H1 (cell line): Measurements from ENCODE around the gene MRPS5. TPM values are rescaled to one million over a fixed set of nuclear protein-coding genes. Genes with fewer than 3 reads are reported as not detected.

Source experiments
- CTCF ChIA-PET: fragments of 300-600 bp; sonication (Branson Sonifier 250); formaldehyde crosslinking; loops from one replicate; lab custom pipeline; 2021; ENCODE audit not compliant: partially characterized antibody; lab: Charles Lee
- POLR2A ChIA-PET: fragments of 300-600 bp; sonication (Branson Sonifier 250); formaldehyde crosslinking; loops from one replicate; lab custom pipeline; 2021; ENCODE audit warnings: inconsistent platforms; ENCODE audit not compliant: partially characterized antibody; lab: Charles Lee
- DNase-seq, 2 experiments: peaks; one replicate each; pipeline versions ENCODE4 v3.0.0 to v3.0.0-alpha.2; 2010 to 2022; ENCODE audit warnings: low spot score in 2 of 2, low read depth in 1 of 2, mixed read lengths in 1 of 2
- FAIRE-seq: peaks from 2 replicates; lab custom pipeline; 2011; peaks lifted over from hg19 to GRCh38; lab: Jason Lieb, UNC
- H2AFZ ChIP-seq: 2 replicates; pipeline ENCODE4 v1.8.1; 2012; ENCODE audit warnings: low read length, inconsistent platforms
- H2AK5ac ChIP-seq: 2 replicates; pipeline ENCODE4 v1.6.1; 2013; ENCODE audit warnings: low read depth, low read length
- H2BK120ac ChIP-seq: replicated peaks from 2 replicates; pipeline ENCODE3; 2013; ENCODE audit warnings: low read depth, low read length, inconsistent platforms
- H2BK12ac ChIP-seq: 2 replicates; pipeline ENCODE4 v1.6.1; 2013; ENCODE audit warnings: low read depth, low read length
- H2BK15ac ChIP-seq: 2 replicates; pipeline ENCODE4 v1.6.1; 2013; ENCODE audit warnings: low read length
- H2BK20ac ChIP-seq: 2 replicates; pipeline ENCODE4 v1.6.1; 2013; ENCODE audit warnings: low read length
- H2BK5ac ChIP-seq: 2 replicates; pipeline ENCODE4 v1.6.1; 2013; ENCODE audit warnings: low read depth, low read length
- H3K14ac ChIP-seq: 2 replicates; pipeline ENCODE4 v1.6.1; 2013; ENCODE audit warnings: inconsistent platforms; ENCODE audit not compliant: insufficient read length
- H3K18ac ChIP-seq: 2 replicates; pipeline ENCODE4 v1.6.1; 2013; ENCODE audit warnings: low read length; ENCODE audit errors: extremely low read depth
- H3K23ac ChIP-seq: 2 replicates; pipeline ENCODE4 v1.6.1; 2013; ENCODE audit warnings: inconsistent platforms; ENCODE audit not compliant: insufficient read length
- H3K23me2 ChIP-seq: 2 replicates; pipeline ENCODE4 v1.6.1; 2013; ENCODE audit warnings: low read depth, low read length
- H3K27ac ChIP-seq: 2 replicates; pipeline ENCODE4 v1.6.1; 2011; ENCODE audit warnings: low read depth, low read length, inconsistent platforms
- H3K27me3 ChIP-seq, 4 experiments: replicated peaks in 1 of 4; 1 replicate in 1 of 4; 2 replicates in 3 of 4; pipeline versions ENCODE4 v1.6.1 to v1.8.1; 2011 to 2013; ENCODE audit warnings: low read length in 3 of 4, mild to moderate bottlenecking in 3 of 4, inconsistent platforms in 2 of 4, mixed read lengths in 2 of 4, moderate library complexity in 1 of 4; ENCODE audit not compliant: control insufficient read depth in 3 of 4, insufficient read depth in 3 of 4; ENCODE audit errors: extremely low read depth in 1 of 4
- H3K36me3 ChIP-seq, 4 experiments: 2 replicates each; pipeline versions ENCODE4 v1.6.1 to v1.8.1; 2011 to 2013; ENCODE audit warnings: mild to moderate bottlenecking in 4 of 4, low read length in 3 of 4, moderate library complexity in 2 of 4, control low read depth in 1 of 4, inconsistent platforms in 1 of 4; ENCODE audit not compliant: insufficient read depth in 4 of 4, control insufficient read depth in 2 of 4
- H3K4ac ChIP-seq: replicated peaks from 2 replicates; pipeline ENCODE3; 2013; ENCODE audit warnings: low read length, low read depth, mixed read lengths, inconsistent platforms; ENCODE audit not compliant: insufficient read length
- H3K4me1 ChIP-seq, 4 experiments: replicated peaks in 1 of 4; 1 replicate in 1 of 4; 2 replicates in 3 of 4; pipeline versions ENCODE4 v1.6.1 to v1.8.1; 2011 to 2013; ENCODE audit warnings: low read length in 3 of 4, inconsistent platforms in 2 of 4, mixed read lengths in 1 of 4; ENCODE audit not compliant: insufficient read depth in 4 of 4, control insufficient read depth in 3 of 4
- H3K4me2 ChIP-seq, 2 experiments: 2 replicates each; pipeline versions ENCODE4 v1.6.1 to v1.8.1; 2011 to 2013; ENCODE audit warnings: low read depth in 2 of 2, low read length in 2 of 2, control low read depth in 1 of 2, inconsistent platforms in 1 of 2, mild to moderate bottlenecking in 1 of 2; ENCODE audit not compliant: insufficient read depth in 1 of 2
- H3K4me3 ChIP-seq, 4 experiments: fragments of 200-600, 300-600 bp in 1 of 4; sonication (generic), shearing (Covaris generic), sonication (Bioruptor Twin) in 1 of 4; 2 replicates each; pipeline versions ENCODE4 v1.5.1 to v1.8.1; 2011 to 2016; ENCODE audit warnings: low read length in 4 of 4, low read depth in 3 of 4, control low read depth in 2 of 4, inconsistent platforms in 2 of 4, mild to moderate bottlenecking in 2 of 4, mixed read lengths in 1 of 4, moderate library complexity in 1 of 4; ENCODE audit not compliant: insufficient read depth in 2 of 4; ENCODE audit errors: extremely low read depth in 1 of 4
- H3K56ac ChIP-seq: replicated peaks from 2 replicates; pipeline ENCODE3; 2013; ENCODE audit warnings: low read depth, mild to moderate bottlenecking, mixed read lengths, low read length, inconsistent platforms; ENCODE audit not compliant: insufficient read length
- H3K79me1 ChIP-seq: 2 replicates; pipeline ENCODE4 v1.6.1; 2013; ENCODE audit warnings: low read depth, low read length, control low read depth
- H3K79me2 ChIP-seq, 2 experiments: 2 replicates each; pipeline versions ENCODE4 v1.6.1 to v1.8.1; 2012 to 2013; ENCODE audit warnings: low read length in 2 of 2, mild to moderate bottlenecking in 2 of 2, inconsistent platforms in 1 of 2; ENCODE audit not compliant: insufficient read depth in 2 of 2, control insufficient read depth in 1 of 2
- H3K9ac ChIP-seq, 4 experiments: replicated peaks in 1 of 4; 1 replicate in 1 of 4; 2 replicates in 3 of 4; pipeline versions ENCODE4 v1.6.1 to v1.8.1; 2011 to 2013; ENCODE audit warnings: low read depth in 3 of 4, low read length in 3 of 4, control low read depth in 2 of 4, mild to moderate bottlenecking in 2 of 4, moderate library complexity in 2 of 4, inconsistent platforms in 1 of 4; ENCODE audit errors: extremely low read depth in 1 of 4
- H3K9me3 ChIP-seq, 2 experiments: 2 replicates each; pipeline versions ENCODE4 v1.6.1 to v1.8.1; 2012 to 2013; ENCODE audit warnings: mild to moderate bottlenecking in 2 of 2, moderate library complexity in 2 of 2, control low read depth in 1 of 2, inconsistent platforms in 1 of 2, low read depth in 1 of 2, low read length in 1 of 2, mixed read lengths in 1 of 2; ENCODE audit not compliant: insufficient read depth in 2 of 2
- H4K20me1 ChIP-seq, 2 experiments: replicated peaks in 1 of 2; 2 replicates each; pipeline versions ENCODE3 to v1.8.1; 2011 to 2013; ENCODE audit warnings: inconsistent platforms in 2 of 2, low read length in 2 of 2, mild to moderate bottlenecking in 1 of 2; ENCODE audit not compliant: insufficient read depth in 2 of 2, control insufficient read depth in 1 of 2
- H4K5ac ChIP-seq: 2 replicates; pipeline ENCODE4 v1.6.1; 2013; ENCODE audit warnings: low read length, low read depth, mixed read lengths, inconsistent platforms; ENCODE audit not compliant: insufficient read length
- H4K8ac ChIP-seq: 2 replicates; pipeline ENCODE4 v1.8.0; 2013; ENCODE audit warnings: mild to moderate bottlenecking, moderate library complexity, low read length, inconsistent platforms; ENCODE audit not compliant: insufficient read depth; ENCODE audit errors: extremely low read depth
- H4K91ac ChIP-seq: replicated peaks from 2 replicates; pipeline ENCODE3; 2013; ENCODE audit warnings: low read length, mixed read lengths, inconsistent platforms; ENCODE audit not compliant: insufficient read length
- BACH1 ChIP-seq: IDR thresholded peaks from 2 replicates; pipeline ENCODE4 v1.6.1; 2012; ENCODE audit warnings: low read length, improper control_type of control experiment
- BRCA1 ChIP-seq: IDR thresholded peaks from 2 replicates; pipeline ENCODE4 v1.6.1; 2012; ENCODE audit warnings: low read depth, low read length, improper control_type of control experiment
- CHD2 ChIP-seq: IDR thresholded peaks from 2 replicates; pipeline ENCODE4 v1.6.1; 2012; ENCODE audit warnings: low read length, improper control_type of control experiment
- CREB1 ChIP-seq: IDR thresholded peaks from 2 replicates; pipeline ENCODE4 v1.6.1; 2012; ENCODE audit warnings: inconsistent platforms
- CTBP2 ChIP-seq: IDR thresholded peaks from 2 replicates; pipeline ENCODE4 v1.7.0; 2011; ENCODE audit warnings: borderline replicate concordance, mild to moderate bottlenecking, moderate library complexity, mixed read lengths, low read length; ENCODE audit not compliant: insufficient read depth, insufficient read length
- FOSL1 ChIP-seq: IDR thresholded peaks from 2 replicates; pipeline ENCODE4 v1.6.1; 2011; ENCODE audit warnings: mild to moderate bottlenecking, low read depth, low read length, moderate library complexity; ENCODE audit not compliant: insufficient read depth
- HDAC2 ChIP-seq, 2 experiments: fragments of 300-600 bp in 1 of 2; sonication (generic) in 1 of 2; IDR thresholded peaks; 2 replicates each; pipeline ENCODE4 v1.6.1; 2011 to 2012; ENCODE audit warnings: low read depth in 2 of 2, low read length in 2 of 2, mild to moderate bottlenecking in 2 of 2, moderate library complexity in 2 of 2, borderline replicate concordance in 1 of 2, inconsistent platforms in 1 of 2
- JUN ChIP-seq: IDR thresholded peaks from 2 replicates; pipeline ENCODE4 v1.6.1; 2011; ENCODE audit warnings: low read depth, mild to moderate bottlenecking, improper control_type of control experiment, low read length
- RBBP5 ChIP-seq: IDR thresholded peaks from 2 replicates; pipeline ENCODE4 v1.7.1; 2012; ENCODE audit warnings: low read depth, mild to moderate bottlenecking, inconsistent platforms, low read length, moderate library complexity, borderline replicate concordance
- RFX5 ChIP-seq: IDR thresholded peaks from 2 replicates; pipeline ENCODE4 v1.6.1; 2011; ENCODE audit warnings: low read depth, low read length, improper control_type of control experiment, borderline replicate concordance
- RXRA ChIP-seq: IDR thresholded peaks from 2 replicates; pipeline ENCODE4 v1.6.1; 2011; ENCODE audit warnings: low read depth, mild to moderate bottlenecking, low read length, moderate library complexity; ENCODE audit not compliant: insufficient read depth
- SP1 ChIP-seq: IDR thresholded peaks from 2 replicates; pipeline ENCODE4 v1.6.1; 2011; ENCODE audit warnings: low read depth, low read length
- TAF7 ChIP-seq: optimal IDR thresholded peaks from 2 replicates; pipeline ENCODE3; 2011; ENCODE audit warnings: low read depth, mild to moderate bottlenecking, inconsistent platforms, low read length, moderate library complexity, borderline replicate concordance
- WGBS, 2 experiments: shearing (Covaris generic) in 1 of 2; methylation state at CpG; one replicate each; pipeline versions ENCODE4 v1.1.6 to v1.1.7; 2013 to 2015; ENCODE audit warnings: low lambda C conversion rate in 2 of 2, mixed read lengths in 2 of 2, inconsistent platforms in 1 of 2, low coverage in 1 of 2, missing lambda C conversion rate in 1 of 2; ENCODE audit not compliant: insufficient replicate concordance in 2 of 2, insufficient coverage in 1 of 2, insufficient read length in 1 of 2; ENCODE audit errors: extremely low coverage in 1 of 2, missing lambda C conversion rate in 1 of 2; 5-methylcytosine and 5-hydroxymethylcytosine counted together
- polyA plus RNA-seq, 7 experiments: library from polyadenylated mRNA; depleted of rRNA in 3 of 7; stranded (reverse) in 5 of 7; unstranded in 2 of 7; fragments of >200 nt in 5 of 7; fragments of 200-250 nt in 2 of 7; gene quantifications; 1 replicate in 5 of 7; 2 replicates in 1 of 7; 4 replicates in 1 of 7; pipeline versions ENCODE4 v1.2.1 to v1.2.3, GENCODE V29; 2011 to 2013; ENCODE audit warnings: missing spikeins in 2 of 7, mixed read lengths in 2 of 7
- total RNA-seq: library from RNA; stranded (reverse); fragmentation: NEBNext Ultra II Directional; extraction: Animal tissue kit (Norgen Biotek cat#: 25700); gene quantifications from 2 replicates; pipeline ENCODE4 v1.2.1, GENCODE V29; 2021
- TF ChIP-seq, protein P1 (sequence below): IDR thresholded peaks from 2 replicates; pipeline ENCODE4 v1.6.1; 2011; ENCODE audit warnings: low read depth, mild to moderate bottlenecking, low read length; ENCODE audit not compliant: insufficient read depth

The MRPS5 gene
- total and polyA plus RNA-seq, 2 of the 8 experiments (the other 6 are each of a cell fraction or from before 2014, with no cell fraction given), result 36.7 to 53.0 TPM

GRCh38 chr2:95054016-95054415 lies 67.6 kb downstream of the MRPS5 start:
- H2BK20ac ChIP-seq, result no peak overlapping the region
- H2BK5ac ChIP-seq, result no peak overlapping the region
- H2BK15ac ChIP-seq, result no peak overlapping the region
- no peak overlapping the region for H3K4ac ChIP-seq
- no peak overlapping the region for H3K56ac ChIP-seq
- no peak overlapping the region for H3K9ac ChIP-seq
- DNase-seq, result no peak
- no peak overlapping the region for H3K23ac ChIP-seq
- no peaks in the 10 kb centered on the region for H3K23me2 ChIP-seq
- no peaks in the 10 kb centered on the region; a peak in 1 of 7 replicates for H3K4me1 ChIP-seq
- FAIRE-seq, result no peak
- no peak overlapping the region for H4K91ac ChIP-seq
- H3K27me3 ChIP-seq, result no peaks in the 10 kb centered on the region
- no peak overlapping the region for H3K4me2 ChIP-seq
- ChIA-PET CTCF (interaction anchor here (1.6 to 2.2 kb wide), 3 partner anchors 25 to 62 kb away, joined by 5 to 10 read pairs (median 6); no protein-coding TSS in a partner anchor), POLR2A (no interaction called here)
- H2AK5ac ChIP-seq, result no peak overlapping the region
- no peak overlapping the region for H3K4me3 ChIP-seq
- H4K8ac ChIP-seq, result no peak overlapping the region
- 76% methylated on average over 5 of the region's 5 CpGs; no CpG with 5 or more reads in 1 of the 2 experiments for WGBS, 2 experiments
- no peak overlapping the region for H2BK120ac ChIP-seq
- no peak overlapping the region for H3K14ac ChIP-seq
- H2AFZ ChIP-seq, result no peak overlapping the region
- no peaks in the 10 kb centered on the region for H3K79me1 ChIP-seq
- no peak overlapping the region for H3K27ac ChIP-seq
- H3K9me3 ChIP-seq, result peaks cover 80 to 94% of the 10 kb centered on the region in 2 experiments
- no peaks in the 10 kb centered on the region for H3K36me3 ChIP-seq
- no peak overlapping the region for H4K5ac ChIP-seq
- H3K18ac ChIP-seq, result no peak overlapping the region
- no peaks in the 10 kb centered on the region for H3K79me2 ChIP-seq
- H2BK12ac ChIP-seq, result no peak overlapping the region
- no peaks in the 10 kb centered on the region for H4K20me1 ChIP-seq
- no peak for TF ChIP-seq FOSL1
- TF ChIP-seq CREB1, result no peak
- no peak for TF ChIP-seq RBBP5
- TF ChIP-seq BACH1, result no peak
- no peak for TF ChIP-seq RXRA
- TF ChIP-seq JUN, result no peak
- TF ChIP-seq SP1, result no peak
- TF ChIP-seq BRCA1, result no peak
- TF ChIP-seq RFX5, result no peak
- no peak for TF ChIP-seq CTBP2
- TF ChIP-seq, protein P1, sequence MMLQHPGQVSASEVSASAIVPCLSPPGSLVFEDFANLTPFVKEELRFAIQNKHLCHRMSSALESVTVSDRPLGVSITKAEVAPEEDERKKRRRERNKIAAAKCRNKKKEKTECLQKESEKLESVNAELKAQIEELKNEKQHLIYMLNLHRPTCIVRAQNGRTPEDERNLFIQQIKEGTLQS, result no peak
- TF ChIP-seq TAF7, result no peak
- no peak for TF ChIP-seq HDAC2 (IDR thresholded peaks at IDR 0.05; ENCODE audit: borderline replicate concordance in 1 of 2, low read depth in 2 of 2, low read length in 2 of 2)
- no peak for TF ChIP-seq CHD2
